CD4-positive, alpha-beta T cell treated with Interferon gamma for 1 hour (primary cell): ENCODE measurements around the gene ANGPTL3.
"Not testable (repeated sequence)": the region's sequence is repeated elsewhere in the genome, so short reads cannot be mapped to it uniquely, and the experiment has no call there.

Source experiments
- DNase-seq: peaks from one replicate; pipeline ENCODE4 v3.0.0-alpha.2; 2020

The ANGPTL3 gene, protein sequence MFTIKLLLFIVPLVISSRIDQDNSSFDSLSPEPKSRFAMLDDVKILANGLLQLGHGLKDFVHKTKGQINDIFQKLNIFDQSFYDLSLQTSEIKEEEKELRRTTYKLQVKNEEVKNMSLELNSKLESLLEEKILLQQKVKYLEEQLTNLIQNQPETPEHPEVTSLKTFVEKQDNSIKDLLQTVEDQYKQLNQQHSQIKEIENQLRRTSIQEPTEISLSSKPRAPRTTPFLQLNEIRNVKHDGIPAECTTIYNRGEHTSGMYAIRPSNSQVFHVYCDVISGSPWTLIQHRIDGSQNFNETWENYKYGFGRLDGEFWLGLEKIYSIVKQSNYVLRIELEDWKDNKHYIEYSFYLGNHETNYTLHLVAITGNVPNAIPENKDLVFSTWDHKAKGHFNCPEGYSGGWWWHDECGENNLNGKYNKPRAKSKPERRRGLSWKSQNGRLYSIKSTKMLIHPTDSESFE

DNA sequence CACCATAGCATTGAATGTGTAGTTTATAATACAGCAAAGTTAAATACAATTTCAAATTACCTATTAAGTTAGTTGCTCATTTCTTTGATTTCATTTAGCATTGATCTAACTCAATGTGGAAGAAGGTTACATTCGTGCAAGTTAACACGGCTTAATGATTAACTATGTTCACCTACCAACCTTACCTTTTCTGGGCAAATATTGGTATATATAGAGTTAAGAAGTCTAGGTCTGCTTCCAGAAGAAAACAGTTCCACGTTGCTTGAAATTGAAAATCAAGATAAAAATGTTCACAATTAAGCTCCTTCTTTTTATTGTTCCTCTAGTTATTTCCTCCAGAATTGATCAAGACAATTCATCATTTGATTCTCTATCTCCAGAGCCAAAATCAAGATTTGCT, at the start of gene ANGPTL3:
ANGPTL3 (plus strand) TSS at position 240 of the 400 bp plus-strand sequence; CDS start at position 287, 47 bp downstream.
- DNase-seq, result no peak

DNA sequence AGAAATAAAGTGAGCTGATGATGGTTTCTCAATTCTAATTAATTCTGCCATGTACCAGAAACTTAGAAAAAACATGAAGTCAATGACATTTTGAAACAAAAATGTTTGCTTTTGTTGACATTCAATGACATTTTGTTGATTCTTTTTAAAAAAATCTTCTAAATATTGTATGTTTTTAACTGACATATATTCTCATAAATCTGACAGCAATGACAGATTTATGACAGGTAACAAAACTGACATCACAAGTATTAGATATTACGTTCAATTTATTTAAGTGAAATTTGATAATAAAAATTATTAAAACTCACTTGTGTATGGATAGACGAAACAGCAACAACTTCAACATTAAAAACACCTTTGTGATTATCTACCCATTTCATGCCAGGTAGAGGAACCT, 36.0 kb upstream of the ANGPTL3 start:
- DNase-seq, result no peak

DNA sequence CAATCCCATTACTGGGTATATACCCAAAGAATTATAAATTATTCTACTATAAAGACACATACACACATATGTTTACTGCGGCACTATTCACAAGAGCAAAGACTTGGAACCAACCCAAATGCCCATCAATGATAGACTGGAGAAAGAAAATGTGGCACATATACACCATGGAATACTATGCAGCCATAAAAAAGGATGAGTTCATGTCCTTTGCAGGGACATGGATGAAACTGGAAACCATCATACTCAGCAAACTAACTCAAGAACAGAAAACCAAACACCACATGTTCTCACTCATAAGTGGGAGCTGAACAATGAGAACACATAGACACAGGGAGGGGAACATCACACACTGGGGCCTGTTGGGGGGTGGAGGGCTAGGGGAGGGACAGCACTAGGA, 30.1 kb upstream of the ANGPTL3 start:
- not testable (repeated sequence) for DNase-seq

DNA sequence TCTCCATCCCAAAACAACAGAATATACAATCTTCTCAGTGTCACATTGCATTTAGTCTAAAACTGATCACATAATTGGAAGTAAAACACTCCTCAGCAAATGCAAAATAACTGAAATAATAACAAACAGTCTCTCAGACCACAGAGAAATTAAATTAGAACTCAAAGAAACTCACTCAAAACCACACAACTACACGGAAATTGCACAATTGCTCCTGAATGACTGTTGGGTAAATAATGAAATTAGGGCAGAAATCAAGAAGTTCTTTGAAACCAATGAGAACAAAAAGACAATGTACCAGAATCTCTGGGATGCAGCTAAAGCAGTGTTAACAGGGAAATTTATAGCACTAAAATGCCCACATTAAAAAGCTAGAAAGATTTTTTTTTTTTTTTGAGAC, 29.4 kb upstream of the ANGPTL3 start:
- DNase-seq, result not testable (repeated sequence)

DNA sequence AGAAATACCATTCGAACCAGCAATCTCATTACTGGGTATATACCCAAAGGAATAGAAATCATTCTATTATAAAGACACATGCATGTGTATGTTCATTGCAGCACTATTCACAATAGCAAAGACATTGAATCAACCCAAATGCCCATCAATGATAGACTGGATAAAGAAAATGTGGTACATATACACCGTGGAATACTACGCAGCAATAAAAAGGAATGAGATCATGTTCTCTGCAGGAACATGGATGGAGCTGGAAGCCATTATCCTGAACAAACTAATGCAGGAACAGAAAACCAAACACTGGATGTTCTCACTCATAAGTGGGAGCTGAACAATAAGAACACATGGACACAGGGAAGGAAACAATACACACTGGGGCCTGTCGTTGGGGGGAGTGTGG, 25.8 kb upstream of the ANGPTL3 start:
- not testable (repeated sequence) for DNase-seq

DNA sequence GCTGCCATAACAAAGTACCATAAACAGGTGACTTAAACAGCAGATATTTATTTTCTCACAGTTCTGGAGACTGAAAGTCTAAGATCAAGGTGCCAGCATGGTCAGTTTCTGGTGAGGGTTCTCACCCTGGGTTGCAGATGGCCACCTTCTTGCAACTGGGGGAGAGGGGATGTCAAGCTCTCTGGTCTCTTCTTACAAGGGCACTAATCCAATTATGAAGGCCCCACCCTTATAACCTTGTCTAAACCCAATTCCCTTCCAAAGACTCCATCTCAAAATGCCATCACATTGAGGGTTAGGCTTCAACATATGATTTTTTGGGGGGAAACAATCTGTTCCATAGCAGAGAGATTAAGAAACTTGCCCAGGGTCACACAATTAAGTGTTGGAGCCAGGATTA, 24.8 kb upstream of the ANGPTL3 start:
- DNase-seq, result no peak

DNA sequence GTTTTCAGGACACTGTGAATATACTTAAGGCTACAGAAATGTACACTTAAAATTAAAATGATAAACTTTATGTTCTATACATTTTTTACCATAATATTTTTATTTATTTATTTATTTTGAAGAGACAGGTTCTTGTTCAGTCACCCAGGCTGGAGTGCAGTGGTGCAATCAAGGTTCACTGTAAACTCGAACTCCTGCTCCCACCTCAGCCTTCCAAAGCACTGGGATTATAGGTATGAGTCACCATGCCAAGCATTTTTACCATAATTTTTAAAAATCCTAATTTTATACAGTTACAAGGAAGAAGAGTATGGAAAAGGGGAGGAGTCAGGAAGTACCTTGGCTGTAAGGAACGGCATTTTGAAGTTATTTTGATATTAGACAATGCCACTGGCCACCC, 23.6 kb upstream of the ANGPTL3 start:
- no peak for DNase-seq

DNA sequence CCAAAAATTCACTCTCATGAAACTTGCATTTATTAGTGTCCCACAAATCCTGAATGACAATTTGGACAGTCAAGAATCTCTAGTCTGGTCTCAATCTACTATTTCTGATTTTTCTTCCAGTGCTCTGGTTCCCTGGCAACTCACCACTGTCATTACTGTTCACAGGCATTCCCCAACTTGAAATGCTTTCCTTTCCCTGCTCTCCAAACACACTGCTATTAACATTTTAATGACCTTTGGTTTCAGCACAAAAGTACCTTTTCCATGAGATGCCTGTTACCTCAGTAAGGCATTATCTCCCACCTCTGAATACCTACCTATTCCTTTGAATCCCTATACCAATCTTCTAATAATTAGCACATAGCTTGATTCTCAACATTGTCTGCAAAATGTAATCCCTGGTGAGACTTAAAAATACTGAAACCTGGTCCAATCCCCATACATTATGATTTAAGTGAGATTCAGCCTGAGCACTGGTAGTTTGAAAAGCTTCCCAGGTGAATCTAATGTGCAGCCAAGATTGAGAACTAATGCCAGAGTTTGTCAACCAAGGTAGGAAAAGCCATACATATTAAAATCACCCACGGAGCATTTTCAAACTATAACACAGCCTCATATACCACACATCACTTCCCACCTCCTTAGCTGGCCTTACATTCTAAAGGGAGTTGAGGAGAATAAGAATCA, 11.7 kb upstream of the ANGPTL3 start:
- no peak for DNase-seq

DNA sequence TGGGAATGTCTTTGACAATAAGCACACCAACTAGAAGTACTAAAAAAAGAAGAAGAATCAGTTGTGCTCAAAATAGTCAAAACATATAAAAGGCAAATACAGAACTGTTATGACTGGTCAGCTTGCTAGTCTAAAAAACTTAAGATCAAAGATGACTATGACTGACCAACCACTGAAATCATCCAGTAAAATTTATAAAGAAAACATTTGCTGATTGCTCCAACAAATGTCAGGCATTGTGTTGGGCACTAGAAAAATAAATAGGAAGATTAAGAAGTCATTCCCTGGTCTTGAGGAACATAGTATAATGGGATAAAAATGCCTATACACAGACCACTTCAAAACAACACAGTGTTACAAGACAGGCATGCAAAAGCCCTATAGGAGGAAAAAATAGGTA, 9.3 kb upstream of the ANGPTL3 start:
- no peak for DNase-seq

DNA sequence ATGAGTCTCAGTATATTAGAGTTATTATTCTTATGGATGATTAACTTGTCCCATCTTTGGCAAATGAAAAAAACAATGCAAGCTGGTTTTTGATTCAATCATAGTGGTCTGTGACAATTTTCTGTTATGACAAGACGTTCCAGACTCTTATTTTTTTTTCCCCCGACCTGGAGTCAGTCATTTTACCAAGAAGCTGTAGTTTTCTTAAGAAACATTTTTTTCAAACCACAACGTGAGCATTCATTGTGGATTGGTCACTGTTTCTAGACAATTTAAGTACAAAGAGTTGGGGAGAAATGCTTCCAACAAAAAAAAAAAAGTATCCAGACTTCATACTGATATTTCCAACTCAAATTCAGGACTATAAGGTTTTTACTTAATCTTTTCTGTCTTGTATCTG, 8.0 kb upstream of the ANGPTL3 start:
- no peak for DNase-seq

DNA sequence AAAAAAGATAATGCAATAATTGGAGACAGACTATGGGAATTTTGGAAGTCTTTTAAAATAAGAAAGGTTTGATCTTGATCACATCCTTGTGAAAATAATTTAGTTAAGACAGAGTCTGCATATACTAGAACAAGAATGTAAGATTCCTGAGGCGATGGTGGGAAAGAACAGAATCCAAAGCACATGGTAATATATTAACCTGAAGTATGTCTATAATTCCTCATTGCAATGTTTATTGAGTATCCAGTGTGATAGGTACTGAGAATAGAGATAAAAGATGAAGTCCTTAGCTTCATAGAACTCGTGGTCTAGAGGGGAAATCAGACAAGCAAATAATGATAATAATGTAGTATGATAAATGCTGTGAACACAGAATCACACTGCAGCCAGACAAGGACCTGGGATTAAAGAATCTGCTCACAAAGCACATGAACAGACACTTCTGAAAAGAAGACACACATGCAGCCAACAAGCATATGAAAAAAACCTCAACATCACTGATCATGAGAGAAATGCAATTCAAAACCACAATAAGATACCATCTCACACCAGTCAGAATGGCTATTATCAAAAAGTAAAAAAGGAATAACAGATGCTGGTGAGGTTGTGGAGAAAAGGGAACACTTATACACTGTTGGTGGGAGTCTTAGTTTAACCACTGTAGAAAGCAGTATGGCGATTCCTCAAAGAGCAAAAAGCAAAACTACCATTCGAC, 6.9 kb upstream of the ANGPTL3 start:
- no peak for DNase-seq

DNA sequence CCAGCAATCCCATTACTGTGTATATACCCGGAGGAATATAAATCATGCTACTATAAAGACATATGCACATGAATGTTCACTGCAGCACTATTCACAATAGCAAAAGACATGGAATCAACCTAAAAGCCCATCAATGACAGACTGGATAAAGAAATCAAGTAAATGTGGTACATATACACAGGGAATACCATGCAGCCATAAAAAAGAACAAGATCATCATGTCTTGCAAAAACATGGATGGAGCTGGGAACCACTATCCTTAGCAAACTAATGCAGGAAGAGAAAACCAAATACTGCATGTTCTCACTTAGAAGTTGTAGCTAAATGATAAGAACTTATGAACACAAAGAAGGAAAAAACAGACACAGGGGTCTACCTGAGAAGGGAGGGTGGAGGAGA, 6.4 kb upstream of the ANGPTL3 start:
- DNase-seq, result no peak

DNA sequence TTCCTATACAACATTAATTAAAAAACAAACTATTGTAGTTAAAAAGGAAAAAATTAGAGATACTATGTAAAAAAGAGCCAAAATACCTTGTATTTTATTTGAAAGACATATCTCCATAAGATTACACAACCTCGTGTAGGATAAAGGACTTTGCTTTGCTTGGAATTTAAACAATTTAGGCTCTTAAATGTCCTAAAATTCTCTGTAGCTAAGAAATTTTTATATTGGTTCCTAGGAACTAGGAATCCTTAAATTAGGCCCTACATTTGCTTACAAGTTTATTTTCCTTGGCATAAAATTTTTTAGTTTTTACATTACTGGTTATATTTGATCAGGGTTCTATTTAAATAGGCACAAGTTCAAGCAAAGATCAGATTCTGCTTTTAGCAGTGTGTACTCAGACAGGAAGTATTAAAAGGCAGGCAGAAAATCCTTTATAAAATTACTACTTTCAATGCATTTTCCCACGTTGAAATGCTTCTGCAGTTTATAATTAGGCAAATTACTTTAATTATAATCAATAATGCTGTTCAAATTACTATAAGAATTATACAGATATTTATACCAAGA, 3.4 kb upstream of the ANGPTL3 start:
- DNase-seq, result no peak

DNA sequence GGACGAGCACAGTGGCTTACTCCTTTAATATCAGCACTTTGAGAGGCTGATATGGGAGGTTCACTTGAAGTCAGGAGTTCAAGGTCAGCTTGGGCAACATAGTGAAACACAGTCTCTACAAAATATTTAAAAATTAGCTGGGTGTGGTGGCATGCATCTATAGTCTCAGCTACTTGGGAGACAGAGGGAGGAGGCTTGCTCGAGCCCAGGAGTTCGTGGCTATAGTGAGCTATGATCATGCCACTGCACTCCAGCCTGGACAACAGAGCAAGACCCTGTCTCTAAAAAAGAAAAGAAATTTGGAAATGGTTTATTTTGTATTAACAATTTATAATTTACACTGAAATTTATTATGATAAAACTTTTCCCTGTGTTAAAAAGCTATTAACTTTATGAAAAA, 1.7 kb upstream of the ANGPTL3 start:
- no peak for DNase-seq

DNA sequence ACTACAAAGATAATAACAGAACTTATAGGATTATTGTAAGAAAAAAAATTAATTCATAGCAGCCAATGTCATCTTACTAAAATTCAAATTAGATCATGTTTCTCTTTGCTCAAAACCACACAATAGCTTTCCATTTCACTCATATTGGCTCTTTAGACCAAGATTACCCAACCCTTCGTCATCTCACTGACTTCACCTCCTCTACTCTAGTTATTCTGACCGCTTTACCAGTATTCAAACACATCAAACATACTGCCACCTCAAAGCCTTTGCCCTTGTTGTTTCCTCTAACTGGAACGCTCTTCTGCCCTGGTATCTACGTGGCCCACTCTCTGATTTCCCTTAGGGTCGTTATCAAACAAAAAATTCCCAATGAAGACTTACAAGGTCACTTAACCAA, 1.7 kb downstream of the ANGPTL3 start:
- DNase-seq, result no peak

DNA sequence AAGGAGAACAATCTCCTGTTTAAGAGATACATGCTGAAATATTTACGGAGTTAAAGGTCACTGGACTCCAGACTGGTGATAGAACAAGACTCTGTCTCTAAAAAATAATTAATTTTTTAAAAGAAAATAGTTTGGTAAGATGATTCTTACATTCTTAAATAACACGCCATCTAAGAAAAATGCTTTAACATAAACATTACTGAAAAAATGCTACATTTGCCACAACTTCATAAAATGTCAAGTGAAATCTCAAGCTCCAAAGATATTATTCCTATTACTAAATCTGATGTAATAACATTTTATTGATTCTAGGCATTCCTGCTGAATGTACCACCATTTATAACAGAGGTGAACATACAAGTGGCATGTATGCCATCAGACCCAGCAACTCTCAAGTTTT, 4.1 kb downstream of the ANGPTL3 start:
- no peak for DNase-seq

DNA sequence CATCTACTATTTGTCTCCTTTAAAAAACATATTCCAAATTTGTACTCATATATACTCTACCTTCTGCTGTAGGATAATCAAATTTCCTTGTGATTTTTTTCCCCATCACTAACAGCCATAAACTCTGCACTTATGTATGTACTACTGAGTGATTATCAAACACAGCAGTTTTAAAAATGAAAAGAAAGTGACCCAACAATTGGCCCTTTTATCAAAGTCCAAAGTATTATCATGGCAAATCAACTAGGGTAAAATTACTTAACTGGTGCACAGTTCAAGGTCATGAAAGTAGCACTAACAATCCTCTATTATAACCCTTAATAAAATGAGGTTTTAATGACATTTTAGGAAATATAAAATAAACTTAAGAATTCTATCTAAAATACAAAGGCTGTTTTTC, 11.6 kb downstream of the ANGPTL3 start:
- DNase-seq, result no peak

DNA sequence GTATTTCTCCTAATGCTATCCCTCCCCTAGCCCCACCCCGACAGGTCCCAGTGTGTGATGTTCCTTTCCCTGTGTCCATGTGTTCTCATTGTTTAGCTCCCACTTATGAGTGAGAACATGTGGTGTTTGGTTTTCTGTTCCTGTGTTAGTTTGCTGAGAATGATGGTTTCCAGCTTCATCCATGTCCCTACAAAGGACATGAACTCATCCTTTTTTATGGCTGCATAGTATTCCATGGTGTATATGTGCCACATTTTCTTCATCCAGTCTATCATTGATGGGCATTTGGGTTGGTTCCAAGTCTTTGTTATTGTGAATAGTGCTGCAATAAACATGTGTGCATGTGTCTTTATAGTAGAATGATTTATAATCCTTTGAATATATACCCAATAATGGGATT, 13.3 kb downstream of the ANGPTL3 start:
- not testable (repeated sequence) for DNase-seq

DNA sequence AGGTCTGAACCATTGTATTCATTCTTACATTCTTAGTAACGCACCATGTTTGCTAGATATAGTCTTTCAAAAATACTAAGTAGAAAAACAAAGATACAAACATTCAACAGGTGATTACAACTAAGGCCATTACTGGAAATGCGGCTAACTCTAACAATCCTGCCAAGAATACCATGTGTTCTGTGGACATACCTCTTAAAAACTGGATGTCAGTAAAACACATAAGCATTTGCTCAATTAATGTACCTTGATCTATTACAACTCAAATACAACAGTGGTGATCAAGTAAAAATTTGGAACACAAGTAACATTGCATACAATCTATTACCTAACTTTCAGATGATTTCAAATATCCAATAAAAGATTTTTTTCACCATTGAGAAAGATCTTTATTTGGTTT, 15.4 kb downstream of the ANGPTL3 start:
- DNase-seq, result no peak

DNA sequence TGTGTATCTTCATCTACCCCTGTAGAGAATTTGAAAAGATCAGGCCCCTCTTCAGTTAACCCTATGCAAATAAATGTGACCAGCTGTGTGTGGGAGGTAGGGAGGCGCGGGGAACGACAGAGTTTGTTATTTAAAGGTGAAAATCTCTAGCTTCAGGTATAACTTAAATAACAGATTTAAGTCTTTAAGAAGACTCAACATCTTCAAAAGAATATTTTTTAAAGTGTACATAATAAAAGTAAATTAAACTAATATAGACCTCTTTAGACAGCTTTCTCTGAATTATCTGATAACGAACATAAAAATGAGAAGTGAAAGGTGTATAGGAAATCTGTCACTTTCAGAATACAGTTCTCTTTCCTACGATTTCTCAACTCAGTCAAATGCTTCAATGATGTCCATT, 16.0 kb downstream of the ANGPTL3 start:
- DNase-seq, result no peak

DNA sequence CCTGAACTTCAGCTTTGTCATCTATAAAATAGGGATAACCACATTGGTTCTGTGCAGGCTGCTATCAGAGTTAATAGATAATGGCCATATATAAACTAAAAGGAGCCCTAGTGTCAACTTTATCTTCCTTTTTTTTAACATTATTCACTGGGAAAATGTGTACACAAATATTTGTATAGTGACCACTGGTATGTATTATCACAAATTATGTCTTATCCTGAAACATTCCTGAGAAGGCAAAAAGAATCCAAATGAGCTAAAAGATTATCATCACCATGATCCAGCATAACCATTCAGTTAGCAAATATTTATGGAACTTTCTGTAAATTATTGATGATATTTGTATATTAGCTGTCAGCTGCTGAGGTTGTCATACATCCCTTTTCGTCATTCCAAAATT, 16.6 kb downstream of the ANGPTL3 start:
- no peak for DNase-seq

DNA sequence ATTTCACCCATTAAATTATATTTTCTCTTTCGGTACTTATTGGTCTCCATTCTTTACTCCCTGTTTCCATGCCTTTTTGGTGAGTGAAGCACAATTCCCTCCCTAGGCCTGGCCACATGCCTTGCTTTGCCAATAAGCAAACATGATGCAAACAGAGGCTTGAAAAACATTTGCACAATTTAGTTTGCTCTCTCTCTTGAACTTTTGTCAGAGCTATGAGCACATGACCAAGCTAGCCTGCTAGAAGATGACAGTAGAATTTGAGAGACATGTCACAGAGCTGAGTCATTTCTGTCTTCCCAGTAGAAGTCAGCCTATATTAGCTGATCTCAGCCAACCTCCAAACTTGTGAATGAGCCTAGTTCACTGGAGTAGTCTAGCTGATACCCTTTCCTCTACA, 24.6 kb downstream of the ANGPTL3 start:
- DNase-seq, result no peak

DNA sequence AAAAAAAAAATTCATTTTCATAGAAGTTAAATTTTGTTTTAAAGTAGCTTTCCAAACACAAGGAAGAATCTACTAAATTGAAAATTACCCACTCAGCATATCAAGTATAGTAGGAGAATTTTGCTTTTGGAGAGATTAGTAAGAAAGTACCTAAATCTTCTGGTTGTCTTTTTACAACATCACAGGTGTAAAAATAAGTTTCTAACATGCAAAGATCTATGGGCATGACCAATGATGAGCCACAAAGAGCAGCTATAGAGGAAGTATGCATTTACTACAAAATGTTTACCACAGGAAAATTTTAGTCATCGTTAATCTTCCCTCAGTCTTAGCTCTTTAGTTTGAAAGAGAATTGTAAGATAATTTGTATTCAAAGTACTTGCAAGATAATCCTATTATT, 28.1 kb downstream of the ANGPTL3 start:
- no peak for DNase-seq

DNA sequence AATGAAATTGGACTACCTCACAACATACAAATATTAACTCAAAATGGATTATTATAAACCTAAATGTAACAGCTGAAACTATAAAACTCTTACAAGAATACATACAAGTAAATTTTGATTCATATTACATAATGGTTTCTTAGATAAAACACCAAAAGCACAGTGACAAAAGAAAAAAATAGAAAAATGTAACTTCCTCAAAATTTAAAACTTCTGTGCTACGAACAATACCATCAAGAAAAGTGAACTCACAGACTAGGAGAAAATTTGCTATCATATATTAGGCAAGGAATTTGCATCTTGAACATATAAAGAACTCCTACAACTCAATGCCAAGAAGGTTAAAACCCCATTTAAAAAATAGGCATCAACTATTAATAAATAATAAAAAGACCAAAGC, 31.2 kb downstream of the ANGPTL3 start:
- DNase-seq, result no peak
